NCI-H1436 (cell line): ENCODE data around the gene KIF5C.

Experiments used
- DNase-seq: peaks from one replicate; lab custom pipeline; 2025; lab: John Stamatoyannopoulos, UW

Gene KIF5C

GRCh38 chr2:148887350-148888002, 12.4 kb downstream of the KIF5C start:
- peak; percentile 39 for DNase-seq

DNA sequence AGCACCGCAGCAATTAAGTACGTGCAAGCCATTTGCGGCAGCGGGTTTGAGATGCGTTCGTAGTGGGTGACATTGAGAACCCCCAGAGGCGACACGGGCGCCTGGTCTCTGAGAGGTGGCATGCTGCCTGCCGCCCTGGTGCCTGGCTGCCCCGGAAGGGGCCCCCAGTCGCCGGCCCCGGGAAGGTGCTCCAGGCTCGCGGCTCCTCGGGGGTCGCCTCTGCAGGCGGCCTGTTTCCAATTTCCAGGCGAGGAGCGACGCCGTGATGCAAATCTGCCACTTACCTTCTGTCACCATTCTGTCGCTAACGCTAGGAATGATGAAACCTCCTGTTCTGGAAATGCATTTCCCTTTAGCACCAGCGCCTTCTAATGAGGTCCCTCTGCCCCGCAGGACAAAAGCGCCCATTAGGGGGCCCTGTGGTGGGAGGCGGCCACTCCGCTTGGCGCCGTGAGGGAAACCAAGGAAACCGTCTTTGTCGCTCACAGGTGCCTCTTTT, 13.0 kb downstream of the KIF5C start:
- peak; percentile 54 for DNase-seq

DNA sequence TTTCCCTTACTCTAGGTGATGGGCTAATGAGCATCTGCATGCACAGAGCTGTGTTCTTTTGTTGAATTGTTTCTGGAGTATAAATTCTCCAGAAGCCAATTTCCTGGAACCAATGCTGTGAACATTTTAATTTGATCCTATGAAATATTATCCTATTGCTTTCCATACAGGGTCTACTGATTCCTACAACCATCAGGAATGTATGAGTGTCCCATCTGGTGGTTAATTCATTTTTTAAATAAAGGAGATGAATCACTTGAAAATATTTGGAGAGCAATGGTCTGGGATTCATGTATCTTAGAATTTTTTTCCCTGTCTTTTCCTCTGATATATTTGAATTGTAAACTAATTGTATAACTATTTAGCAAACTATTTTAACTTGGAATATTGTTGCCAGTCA, 14.0 kb downstream of the KIF5C start:
- DNase-seq: no peak

DNA sequence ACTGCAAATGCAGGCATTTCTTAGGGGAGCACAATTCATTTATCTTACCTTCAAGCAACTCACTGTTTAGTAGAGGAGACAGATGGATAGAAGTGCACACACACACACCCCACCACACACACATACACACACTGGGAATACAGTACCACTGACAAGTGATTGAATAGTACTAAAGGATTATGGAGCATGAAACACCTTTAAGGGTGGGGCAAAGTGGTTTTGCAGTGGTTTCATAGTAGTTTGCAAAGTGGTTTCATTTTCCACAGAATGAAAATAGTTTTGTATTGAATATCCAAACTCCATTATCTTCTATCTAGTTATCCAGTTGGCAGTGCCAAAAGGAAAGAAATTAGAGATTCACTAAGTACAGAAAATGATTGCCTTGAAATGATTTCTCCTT, 18.9 kb downstream of the KIF5C start:
- no peak for DNase-seq

DNA sequence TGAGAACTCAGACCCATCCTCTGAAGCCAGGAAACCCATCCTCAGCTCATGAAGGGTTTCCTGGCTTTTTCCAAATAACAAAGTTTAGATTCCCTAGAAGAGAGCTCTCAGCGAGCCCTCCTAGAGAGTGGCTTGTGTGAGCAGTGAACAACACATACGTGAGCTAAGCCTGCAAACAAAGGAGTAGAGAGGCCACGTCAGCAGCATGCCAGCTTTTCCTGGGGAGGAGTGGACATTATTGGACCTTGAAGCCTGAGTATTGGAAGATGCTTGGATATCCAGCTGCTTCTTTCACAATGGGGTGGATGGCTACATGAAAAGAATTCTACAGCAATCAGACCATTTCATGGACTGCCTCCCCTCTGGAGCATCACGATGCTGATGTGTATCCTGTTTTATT, 21.1 kb downstream of the KIF5C start:
- no peak for DNase-seq

DNA sequence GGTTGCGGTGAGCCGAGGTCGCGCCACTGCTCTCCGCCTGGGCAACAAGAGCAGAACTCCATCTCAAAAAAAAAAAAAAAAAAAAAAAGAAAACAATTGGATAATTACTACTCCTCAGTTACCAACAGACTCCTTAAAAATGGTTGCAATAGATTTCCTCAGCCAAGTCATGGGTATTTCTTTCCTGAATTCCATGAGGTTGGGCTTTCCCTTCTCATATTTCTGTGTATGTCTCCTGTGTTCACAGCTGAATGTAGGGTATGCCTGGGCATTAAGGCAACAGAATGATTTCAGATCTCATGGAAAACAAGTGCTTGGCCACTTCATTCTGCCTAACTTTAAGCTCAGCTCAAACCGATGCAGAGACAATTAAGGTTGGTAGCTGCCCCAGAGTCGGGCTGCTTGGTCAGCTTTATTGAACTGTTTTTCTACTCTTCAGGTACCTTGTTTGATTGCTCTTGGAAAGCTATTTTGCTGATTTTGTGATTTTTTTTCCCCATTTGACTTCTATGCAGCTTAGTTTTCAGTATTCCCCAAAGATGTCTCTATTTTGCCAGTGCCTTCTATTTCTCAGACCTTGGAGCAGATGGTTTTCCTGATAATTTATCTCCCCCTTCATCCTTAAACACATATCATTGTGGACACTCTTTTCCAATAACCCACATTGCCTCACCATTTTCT, 24.8 kb downstream of the KIF5C start:
- no peak for DNase-seq

DNA sequence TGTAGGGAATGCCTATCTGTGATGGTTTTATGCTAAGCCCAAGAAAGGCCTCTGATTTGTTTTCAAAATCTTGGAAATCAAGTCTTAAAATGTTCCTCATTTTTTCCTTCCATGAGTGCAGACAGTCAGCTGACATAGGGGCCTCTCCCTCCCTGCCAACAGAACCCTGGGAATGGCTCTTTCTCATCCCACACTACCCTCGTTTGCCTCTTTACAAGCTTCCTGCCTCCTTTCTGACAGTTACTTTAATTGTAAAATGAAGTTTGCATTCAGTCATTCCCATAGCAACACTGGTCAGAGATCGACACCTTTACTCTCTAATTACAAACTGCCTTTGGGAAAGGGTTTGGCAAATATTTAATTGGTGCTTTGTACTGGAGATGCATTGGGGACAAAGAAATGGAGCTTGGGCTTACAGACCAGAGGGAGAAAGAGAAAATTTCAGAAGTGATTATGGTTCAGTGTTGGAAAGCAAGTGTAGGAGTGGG, 25.4 kb downstream of the KIF5C start:
- DNase-seq: peak; percentile 34

- DNase-seq: peak; percentile 78
Measured at GRCh38 chr2:148901142-148901541, 26.1 kb downstream of the KIF5C start.

DNA sequence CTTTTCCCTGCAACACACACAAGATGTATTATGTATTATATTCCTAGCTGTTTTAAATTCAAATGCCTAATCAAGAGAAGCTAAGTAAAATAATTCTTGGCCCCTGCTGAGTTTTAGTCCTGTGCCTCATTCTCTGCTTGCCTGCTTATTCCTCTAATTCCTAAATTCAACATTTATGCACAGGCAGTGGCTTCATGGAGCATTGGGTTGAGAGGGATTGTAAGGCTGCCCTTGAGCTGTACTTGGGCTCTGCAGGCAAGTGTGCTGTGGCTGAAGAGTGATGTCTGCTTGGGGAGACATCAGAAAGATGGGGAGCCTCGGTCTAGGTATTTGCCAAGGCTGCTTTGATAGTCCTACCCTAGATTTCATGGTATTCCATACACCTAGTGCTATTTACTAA, 27.8 kb downstream of the KIF5C start:
- no peak for DNase-seq

DNA sequence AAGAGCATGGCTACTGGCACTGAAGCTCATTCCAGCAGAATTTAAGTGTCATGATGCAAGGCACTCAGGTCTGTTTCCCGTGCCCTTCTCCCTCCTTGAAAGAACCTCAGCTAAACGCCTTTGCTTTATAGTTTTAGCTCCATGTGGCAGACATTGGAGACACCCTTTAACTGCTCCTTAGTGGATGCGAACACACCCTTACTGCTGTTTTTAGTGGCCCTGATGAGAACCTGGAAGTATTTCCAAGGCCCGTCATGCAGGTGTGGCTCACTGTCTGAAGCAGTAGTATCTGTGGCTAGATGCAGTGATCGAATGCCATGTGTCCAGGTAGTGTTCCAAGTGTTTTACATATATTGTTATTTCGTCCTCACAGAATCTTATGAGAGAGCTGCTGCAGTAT, 28.3 kb downstream of the KIF5C start:
- no peak for DNase-seq

DNA sequence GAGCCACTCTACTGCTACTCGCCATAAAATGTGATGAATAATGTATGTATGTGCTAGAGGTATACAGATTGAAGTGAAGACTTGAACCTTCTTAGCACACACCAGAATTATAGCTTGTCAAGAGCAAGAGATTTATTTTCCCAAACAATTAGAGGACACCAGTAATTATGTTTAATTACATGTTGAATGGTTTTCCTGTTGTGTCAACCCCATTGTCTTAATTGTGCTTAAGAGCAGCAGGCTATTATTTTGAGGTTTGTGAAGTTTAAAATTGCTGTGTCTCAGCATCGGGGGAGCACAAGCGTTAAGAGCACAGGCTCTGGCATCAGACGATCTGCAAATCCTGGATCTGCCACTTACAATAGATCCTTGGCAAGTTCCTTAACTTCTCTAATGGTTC, 29.0 kb downstream of the KIF5C start:
- DNase-seq: peak; percentile 90

- DNase-seq: no peak
Measured at GRCh38 chr2:148906124-148906523, 31.1 kb downstream of the KIF5C start.

DNA sequence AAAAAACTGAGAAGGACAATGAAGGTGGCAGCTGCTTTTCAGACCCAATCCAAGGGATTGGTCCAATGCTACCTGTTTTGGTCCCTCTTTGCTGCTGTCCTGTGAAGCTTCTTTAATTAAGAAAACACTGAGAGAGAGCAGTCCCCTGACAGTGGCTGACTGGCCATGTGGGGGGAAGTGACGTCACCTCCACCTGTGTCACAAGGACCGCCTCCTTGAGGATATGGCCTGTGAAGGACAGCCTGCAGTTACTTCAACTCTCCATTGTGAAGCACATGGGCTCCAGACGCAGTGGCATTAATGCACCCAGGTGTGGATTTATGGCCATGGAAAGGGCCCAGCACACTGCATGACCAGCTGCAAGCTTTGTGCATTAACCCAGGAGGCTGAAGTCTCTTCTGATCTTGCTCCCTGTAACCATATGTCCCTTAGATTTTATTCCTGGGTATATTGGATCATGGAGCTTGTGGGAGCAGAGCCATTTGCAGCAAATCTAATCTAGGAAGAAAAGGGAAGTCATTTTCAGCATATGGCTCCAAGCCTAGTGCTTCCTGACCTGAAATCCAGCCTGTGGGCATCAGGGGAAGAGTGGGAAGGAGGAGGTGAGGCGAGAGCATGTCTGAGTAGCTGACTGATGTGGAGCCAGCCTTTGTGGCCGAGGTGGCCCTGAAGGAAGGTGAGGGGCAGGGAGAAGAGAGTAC, 32.2 kb downstream of the KIF5C start:
- DNase-seq: no peak

DNA sequence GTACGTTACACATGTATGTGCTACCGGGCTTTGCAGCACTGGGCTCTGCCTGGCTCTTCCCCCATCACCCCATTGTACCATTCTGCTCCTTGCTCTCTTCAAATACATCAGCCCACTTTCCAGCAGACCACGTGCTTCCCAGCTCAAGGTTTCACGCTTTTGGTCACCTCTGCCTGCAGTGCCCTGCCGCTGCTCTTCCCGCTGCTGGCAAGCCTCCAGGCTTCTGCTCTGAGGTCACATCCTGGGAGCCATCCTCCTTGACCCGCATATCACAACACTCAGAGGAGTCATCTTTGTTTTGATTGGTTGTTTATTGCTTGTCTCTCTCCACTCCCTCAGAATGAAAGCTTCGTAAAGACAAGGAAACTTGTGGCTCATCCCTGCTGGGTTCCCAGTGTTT, 34.1 kb downstream of the KIF5C start:
- DNase-seq: no peak

GRCh38 chr2:148913061-148913460, 38.0 kb downstream of the KIF5C start:
- DNase-seq: no peak

GRCh38 chr2:148913492-148913891, 38.5 kb downstream of the KIF5C start:
- no peak for DNase-seq

- peak; percentile 90 for DNase-seq
Measured at GRCh38 chr2:148914463-148914862, 39.4 kb downstream of the KIF5C start.

DNA sequence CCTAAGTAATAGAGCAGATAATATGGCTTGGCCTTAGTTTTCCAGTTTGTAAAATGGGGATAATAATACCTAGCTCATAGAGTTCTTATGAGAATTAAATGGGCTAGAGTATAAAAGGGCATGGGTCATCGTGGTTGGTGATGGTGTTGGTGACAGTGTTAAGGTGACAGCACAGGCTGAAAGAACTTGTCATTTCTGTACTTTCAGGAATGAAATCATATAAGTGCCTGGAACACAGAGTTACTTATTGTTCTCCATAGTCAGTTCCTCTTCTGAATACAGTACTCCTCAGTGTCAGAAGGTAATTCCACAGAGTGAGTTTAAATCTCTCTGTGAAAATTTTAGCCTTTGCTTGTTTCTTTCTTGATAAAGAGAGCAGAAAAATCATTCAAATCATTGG, 42.4 kb downstream of the KIF5C start:
- DNase-seq: no peak

- DNase-seq: no peak
Measured at GRCh38 chr2:148918554-148918953, 43.5 kb downstream of the KIF5C start.

DNA sequence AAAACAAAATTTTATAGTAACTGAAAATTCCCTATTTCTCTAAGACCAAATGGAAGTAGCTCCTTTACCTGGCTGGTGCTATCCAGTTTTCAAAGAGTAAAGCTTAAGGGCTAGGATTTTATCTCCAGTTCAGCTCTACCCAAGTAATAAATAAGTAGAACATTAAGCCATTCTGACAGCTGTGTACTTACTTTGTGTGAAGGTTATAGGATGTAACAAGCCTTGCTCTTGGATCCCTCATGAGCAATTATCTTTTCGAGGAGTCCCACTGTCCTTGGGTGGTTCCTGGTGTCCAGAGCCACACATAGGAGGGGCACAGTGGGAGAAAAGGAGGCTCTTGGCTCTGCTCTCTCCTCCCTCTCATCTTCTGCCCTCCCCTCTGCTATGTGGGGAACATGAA, 45.5 kb downstream of the KIF5C start:
- no peak for DNase-seq

GRCh38 chr2:148922062-148922461, 47.0 kb downstream of the KIF5C start:
- peak; percentile 78 for DNase-seq

DNA sequence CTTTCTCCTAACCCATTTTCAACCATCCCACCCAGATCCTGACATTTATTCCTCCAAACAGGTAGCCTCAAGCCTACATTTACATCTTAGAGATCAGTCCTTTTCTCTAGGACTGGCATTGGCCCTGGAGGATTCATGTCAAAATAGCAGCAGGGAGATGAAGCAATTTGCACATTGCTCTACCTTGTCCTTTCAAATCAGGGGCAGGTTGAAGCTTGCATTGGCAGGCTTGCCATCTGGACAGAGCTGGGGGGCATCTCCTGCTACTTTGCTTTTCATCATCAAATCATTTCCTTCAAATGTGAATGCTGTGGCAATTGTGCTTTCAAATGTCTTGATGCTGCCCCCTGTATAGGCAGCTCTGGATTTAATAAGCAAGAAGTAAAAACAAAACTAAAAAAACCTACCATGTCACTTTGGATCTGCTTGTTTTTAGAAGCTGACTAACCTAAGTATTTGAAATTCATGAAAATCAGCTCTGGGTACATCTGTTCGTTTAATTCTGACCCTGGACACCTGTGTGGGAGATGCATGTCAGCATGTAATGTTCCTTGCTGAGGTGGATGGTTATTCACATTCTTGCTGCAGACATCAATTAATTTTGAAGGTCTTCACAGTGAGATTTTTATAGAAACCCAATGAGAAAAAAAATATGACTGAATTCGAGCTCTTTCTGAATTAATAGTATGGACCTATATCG, 47.9 kb downstream of the KIF5C start:
- peak; percentile 63 for DNase-seq
